Hematopoietic multipotent progenitor cell treated with erythropoietin and hydrocortisone succinate and interleukin-3 and kit ligand, for 17 days (in vitro differentiated cells): Measurements from ENCODE around the gene MYB.
A peak's percentile ranks its signal among the peaks of the same experiment; 100 is the strongest.

Experiments
- DNase-seq: peaks from one replicate; pipeline ENCODE4 v3.0.0-alpha.2; 2015; ENCODE audit warnings: low spot score

Gene MYB

GRCh38 chr6:135189344-135189743 lies 8.2 kb downstream of the MYB start:
- DNase-seq, result no peak

- DNase-seq, result peak; percentile 38
Observed at GRCh38 chr6:135191508-135192255, 10.6 kb downstream of the MYB start.

GRCh38 chr6:135192256-135193174 lies 11.4 kb downstream of the MYB start:
- DNase-seq, result peak; percentile 56

GRCh38 chr6:135193221-135193620 lies 12.1 kb downstream of the MYB start:
- no peak for DNase-seq

GRCh38 chr6:135195041-135195440 lies 13.9 kb downstream of the MYB start:
- DNase-seq, result no peak

- DNase-seq, result no peak
Observed at GRCh38 chr6:135195522-135195921, 14.4 kb downstream of the MYB start.

- DNase-seq, result no peak
Observed at GRCh38 chr6:135196739-135197510, 15.8 kb downstream of the MYB start.

- no peak for DNase-seq
Observed at GRCh38 chr6:135202836-135203235, 21.7 kb downstream of the MYB start.

- DNase-seq, result no peak
Observed at GRCh38 chr6:135204951-135205350, 23.8 kb downstream of the MYB start.

GRCh38 chr6:135209803-135210202 lies 28.7 kb downstream of the MYB start:
- no peak for DNase-seq

- no peak for DNase-seq
Observed at GRCh38 chr6:135210632-135211305, 29.7 kb downstream of the MYB start.

- DNase-seq, result no peak
Observed at GRCh38 chr6:135211306-135211702, 30.2 kb downstream of the MYB start.

GRCh38 chr6:135212020-135212806 lies 31.1 kb downstream of the MYB start:
- DNase-seq, result no peak

GRCh38 chr6:135212935-135213334 lies 31.8 kb downstream of the MYB start:
- no peak for DNase-seq

- DNase-seq, result no peak
Observed at GRCh38 chr6:135213616-135214015, 32.5 kb downstream of the MYB start.

- no peak for DNase-seq
Observed at GRCh38 chr6:135215160-135215559, 34.1 kb downstream of the MYB start.

- no peak for DNase-seq
Observed at GRCh38 chr6:135215563-135215962, 34.5 kb downstream of the MYB start.

GRCh38 chr6:135217663-135218062 lies 36.6 kb downstream of the MYB start:
- DNase-seq, result no peak

GRCh38 chr6:135219346-135219745 lies 38.2 kb downstream of the MYB start:
- no peak for DNase-seq

- no peak for DNase-seq
Observed at GRCh38 chr6:135221042-135221441, 39.9 kb downstream of the MYB start.

- no peak for DNase-seq
Observed at GRCh38 chr6:135221505-135221904, 40.4 kb downstream of the MYB start.
